GM15510 (cell line): ENCODE measurements around the gene LHFPL4.

ENCODE experiments used
- POLR2A ChIP-seq: IDR thresholded peaks from 3 replicates; pipeline ENCODE4 v1.6.1; 2011; ENCODE audit warnings: borderline replicate concordance; ENCODE audit not compliant: insufficient read length; ENCODE audit errors: extremely low read depth

LHFPL4 gene

DNA sequence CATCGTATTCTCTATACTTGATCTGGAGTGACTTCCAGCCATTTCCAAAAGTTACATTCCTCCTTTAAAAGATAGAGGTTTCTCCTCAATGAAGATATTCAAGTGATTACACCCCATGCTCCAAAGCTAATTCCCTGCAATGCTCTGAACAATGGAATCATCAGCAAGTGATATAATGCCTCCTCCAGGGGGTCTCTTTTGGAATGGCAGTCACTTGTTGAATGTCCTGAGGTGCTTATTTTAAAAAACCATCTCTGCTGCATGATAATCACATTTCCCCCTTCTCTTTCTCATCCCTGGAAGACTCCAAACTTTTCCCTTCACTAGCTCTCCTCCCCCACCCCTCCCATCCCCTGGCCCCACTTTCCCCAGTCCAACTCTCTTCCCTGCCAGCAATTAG is 2.6 kb downstream of the LHFPL4 start:
- TF ChIP-seq POLR2A, result no peak

DNA sequence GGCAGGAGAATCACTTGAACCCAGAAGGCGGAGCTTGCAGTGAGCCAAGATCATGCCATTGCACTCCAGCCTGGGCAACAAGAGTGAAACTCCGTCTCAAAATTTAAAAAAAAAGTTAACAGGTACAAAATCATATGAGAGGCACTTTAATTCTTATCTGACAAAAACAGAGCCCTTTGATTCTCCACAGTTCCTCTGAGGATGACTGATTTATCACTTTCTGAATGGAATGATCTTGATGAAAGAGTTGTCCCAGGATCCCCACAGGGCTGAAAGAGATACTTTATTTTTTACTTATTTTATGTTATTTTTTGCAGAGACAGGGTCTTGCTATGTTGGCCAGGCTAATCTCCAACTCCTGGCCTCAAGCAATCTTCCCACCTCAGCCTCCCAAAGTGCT is 4.0 kb downstream of the LHFPL4 start:
- no peak for TF ChIP-seq POLR2A

DNA sequence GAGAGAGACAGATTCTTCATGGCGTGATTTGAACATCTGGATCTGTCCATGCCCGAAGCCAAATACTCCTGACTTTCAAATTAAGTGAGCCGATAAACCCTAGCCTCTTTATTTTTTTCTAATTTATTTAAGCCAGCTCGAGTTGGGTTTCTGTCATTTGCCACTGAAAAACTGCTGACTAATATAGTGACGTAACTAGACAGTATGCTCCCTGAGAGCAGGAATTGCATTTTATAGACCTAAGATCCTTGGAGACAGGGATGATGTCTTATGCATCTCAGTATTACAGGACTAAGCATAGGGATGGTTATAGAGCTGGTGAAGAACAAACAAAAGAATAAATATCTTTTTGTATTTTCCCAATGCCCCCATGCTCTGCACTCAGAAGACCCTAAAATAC is 4.6 kb downstream of the LHFPL4 start:
- TF ChIP-seq POLR2A, result no peak

DNA sequence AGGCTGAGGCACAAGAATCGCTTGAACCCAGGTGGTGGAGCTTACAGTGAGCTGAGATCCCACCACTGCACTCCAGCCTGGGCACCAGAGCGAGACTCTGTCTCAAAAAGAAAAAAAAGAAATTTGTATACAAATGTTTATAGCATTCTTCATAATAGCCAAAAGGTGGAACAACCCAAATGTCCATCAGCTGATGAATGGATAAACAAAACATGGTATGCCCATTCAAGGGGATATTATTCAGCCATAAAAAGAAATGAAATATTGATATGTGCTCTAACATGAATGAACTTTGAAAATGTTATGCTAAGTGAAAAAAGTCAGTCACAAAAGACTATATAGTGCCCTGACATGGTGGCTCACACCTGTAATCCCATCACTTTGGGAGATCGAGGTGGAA is 11.4 kb downstream of the LHFPL4 start:
- no peak for TF ChIP-seq POLR2A

DNA sequence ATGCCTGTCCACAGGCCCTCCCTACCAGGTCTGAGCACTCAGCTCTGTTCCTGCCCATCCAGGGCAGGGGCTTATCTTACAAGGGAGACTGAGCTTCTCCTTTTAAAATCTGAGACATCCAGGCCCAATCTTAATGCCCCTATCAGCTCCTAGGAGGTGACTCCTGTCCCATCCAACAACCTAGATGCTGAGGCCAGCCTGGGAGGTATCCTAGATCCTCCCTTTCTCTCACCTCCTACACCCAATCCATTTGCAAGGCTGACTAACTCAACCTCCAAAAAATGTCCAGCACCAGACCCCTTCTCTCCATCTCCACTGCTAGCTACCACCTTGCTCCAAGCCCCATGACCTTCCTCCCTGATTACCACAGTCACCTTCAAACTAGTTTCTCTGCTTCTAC is 17.4 kb downstream of the LHFPL4 start:
- TF ChIP-seq POLR2A, result no peak

DNA sequence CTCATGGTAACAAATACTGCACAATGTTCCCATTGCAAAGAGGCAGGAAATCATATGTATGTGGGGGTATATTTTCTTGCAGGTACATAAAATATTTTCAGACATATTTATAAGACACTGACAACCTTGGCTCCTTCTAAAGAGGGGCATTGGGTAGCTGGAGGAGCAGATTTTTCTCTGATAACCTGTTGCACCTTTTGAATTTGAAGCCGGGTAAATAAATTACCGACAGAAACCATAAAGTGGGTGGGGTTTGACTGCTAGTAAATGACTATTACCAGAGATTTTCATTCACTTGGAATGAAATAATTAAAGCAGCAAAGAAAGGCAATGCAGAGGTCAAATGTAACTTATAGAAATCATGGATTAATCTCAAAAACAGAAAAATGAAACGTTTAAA is 19.2 kb downstream of the LHFPL4 start:
- no peak for TF ChIP-seq POLR2A

DNA sequence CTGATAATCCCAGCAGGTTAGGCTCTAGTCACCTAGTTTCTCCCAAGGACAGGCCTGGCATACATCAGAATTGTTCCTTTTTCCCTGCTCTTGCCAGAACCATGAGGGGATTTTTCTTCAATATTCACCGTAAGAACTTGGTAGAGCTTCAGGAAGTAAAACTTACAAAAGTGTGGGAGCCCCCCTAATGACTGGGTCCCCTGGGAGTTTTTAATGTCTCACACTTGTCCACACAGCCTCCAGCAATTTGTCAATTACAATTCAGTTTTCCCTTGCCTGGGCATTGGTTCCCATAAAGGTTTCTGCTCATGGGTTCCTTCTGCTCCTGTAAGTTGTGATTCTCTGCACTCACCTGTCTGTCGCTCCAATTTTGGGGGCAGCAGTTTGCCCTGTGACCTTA is 28.5 kb downstream of the LHFPL4 start:
- no peak for TF ChIP-seq POLR2A

DNA sequence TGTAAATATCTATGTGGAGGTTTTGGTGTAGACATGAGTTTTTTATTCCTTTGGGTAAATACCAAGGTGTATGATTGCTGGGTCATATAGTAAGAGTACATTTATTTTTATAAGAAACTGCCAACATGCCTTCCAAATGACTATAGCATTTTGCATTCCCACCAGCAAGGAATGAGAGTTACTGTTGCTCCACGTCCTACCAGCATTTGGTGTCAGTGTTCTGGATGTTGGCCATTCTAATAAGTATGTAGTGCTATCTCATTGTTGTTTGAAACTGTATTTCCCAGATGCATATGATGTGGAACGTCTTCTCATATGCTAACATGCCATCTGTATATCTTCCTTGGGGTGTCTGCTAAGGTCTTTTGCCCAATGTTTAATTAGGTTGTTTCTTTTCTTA is 38.7 kb downstream of the LHFPL4 start:
- TF ChIP-seq POLR2A, result no peak

DNA sequence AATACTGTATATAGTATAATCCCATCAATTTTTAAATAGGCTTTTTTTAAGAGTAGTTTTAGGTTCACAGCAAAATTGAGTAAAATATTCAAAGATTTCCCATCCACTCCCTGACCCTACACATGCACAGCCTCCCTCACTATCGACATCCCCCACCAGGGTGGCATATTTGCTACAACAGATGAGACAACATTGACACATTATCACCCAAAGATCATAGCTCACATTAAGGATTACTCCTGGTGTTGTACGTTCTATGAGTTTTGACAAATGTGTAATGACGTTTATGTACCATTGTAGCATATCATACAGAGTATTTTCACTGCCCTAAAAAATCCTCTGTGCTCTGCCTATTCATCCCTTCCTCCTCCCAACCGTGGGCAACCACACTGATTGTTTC is 39.3 kb downstream of the LHFPL4 start:
- TF ChIP-seq POLR2A, result no peak

DNA sequence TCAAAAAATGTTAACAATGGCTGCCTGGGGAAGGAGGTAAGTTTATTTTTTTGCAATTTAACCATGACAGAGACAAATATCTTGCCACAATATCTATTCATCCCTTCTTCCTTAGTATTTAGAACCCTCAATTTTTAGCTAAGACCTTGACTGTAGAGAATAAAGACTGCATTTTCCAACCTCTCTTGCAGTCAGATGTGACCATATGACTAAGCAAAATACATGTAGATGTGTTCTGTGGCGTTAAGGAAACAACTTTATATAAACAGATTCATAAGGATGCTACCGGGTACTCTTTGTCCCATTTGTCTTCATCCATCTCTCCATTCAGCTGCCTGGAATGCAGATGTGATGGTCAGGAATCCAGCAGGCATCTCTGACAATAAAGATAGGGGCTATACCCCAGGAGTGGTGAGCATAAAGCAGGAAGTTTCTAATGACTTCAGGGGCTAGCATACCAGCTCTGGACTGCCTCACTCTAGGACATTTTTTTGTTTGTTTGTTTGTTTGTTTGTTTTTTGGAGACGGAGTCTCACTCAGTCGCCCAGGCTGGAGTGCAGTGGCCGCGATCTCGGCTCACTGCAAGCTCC is 41.1 kb downstream of the LHFPL4 start:
- no peak for TF ChIP-seq POLR2A

DNA sequence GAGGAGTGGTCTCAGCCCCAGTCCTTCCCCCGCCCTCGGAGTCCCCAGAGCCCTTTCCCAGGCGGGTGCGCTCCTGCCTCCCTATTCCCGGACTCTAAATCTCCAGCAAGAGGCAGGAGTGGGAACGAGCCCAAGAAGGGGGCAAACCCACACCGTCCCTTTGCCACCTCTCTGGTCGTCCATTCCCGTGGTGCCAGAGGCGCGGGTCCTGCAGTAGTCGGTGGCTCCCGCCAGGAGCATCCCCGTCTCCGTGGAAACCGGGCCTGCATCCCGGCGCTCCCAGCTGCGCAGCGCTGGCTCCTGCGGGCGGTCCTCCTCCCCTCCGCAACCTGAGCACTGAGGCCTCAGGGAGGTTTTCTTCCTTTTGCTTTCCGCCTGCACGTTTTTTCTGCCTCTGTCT is 44.8 kb downstream of the LHFPL4 start:
- no peak for TF ChIP-seq POLR2A

DNA sequence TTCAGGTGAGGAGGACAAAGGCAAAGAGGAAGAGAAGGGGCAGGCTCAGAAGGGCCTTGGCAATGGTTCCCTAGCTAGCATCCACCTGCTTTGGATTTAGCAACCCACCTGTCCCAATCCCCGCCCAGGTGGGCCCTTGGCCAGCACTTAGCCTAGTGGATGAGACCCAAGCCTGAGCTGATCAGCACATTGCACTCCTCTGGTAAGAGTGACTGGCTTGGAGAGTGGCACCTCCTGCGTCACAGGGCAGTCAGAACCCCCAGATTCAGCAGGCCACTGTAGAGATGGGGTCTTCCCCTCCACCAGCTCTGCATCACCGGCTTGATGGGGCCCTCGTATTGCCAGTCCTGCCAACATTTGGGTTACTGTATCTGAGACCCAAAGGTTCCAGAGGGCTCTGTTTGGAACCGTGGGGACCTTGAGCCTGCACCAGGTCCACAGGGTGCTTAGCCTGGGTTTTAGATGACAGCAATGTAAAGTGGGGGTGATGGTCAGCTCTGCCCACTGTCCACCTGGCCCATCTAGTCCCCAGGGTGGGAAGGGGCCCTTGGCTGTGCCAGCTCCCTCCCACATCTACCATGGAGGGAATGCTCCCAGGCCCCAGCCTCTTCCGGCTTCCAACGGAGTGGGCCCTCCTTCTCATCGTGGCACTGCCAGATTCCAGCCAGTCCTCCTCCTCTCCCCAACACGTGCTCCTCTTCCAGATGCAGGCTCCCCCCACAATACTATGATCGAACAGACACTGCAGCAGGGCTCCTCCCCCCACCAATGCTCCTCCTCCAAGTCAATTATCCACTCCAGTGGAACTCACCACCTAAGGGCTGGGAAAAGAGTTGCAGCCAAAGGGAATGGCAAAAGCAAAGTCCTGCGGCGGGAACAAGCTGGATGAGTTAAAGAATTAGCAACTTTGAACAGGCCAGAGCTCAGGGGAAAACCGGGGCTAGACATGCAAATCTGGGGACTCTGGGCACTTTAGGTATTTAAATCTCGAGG is 45.7 kb downstream of the LHFPL4 start:
- no peak for TF ChIP-seq POLR2A

DNA sequence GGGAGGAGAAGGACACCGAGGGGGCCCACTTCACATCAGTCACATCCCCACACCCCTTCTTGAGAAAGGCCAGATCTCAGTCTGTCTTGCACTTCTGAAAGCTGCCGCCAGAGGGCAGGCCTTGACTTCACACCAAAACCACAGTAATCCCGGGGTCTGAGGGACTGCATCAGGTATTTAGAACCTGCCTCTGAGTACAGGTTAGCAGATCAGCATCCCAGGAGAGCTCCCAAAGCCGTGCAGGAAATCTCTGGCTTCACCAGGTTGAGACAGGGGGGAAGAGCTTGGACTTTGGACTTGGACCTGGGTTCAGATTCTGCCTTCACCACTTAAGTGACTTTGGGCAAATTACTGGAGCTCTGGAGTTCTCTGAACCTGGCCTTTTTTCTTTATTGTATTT is 50.3 kb downstream of the LHFPL4 start:
- TF ChIP-seq POLR2A, result no peak

DNA sequence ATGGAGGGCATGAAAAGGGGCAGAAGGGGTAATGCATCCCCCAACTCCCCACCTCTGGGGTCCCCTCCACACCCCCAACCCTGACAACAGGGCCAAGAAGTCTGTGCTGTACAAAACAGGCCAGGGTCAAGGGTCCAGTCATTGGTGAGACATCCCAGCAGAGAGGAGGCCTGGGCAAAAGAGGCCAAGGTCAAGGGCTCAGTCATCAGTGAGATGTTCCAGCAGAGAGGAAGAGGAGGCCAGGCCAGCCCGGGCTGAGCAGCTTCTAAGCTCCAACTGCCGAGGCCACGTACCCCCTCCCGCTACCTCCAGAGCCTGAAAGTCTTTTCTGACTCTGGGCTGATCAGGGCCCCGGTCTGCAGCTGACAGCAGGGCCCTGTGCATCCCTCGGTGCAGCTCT is 52.4 kb downstream of the LHFPL4 start:
- no peak for TF ChIP-seq POLR2A

DNA sequence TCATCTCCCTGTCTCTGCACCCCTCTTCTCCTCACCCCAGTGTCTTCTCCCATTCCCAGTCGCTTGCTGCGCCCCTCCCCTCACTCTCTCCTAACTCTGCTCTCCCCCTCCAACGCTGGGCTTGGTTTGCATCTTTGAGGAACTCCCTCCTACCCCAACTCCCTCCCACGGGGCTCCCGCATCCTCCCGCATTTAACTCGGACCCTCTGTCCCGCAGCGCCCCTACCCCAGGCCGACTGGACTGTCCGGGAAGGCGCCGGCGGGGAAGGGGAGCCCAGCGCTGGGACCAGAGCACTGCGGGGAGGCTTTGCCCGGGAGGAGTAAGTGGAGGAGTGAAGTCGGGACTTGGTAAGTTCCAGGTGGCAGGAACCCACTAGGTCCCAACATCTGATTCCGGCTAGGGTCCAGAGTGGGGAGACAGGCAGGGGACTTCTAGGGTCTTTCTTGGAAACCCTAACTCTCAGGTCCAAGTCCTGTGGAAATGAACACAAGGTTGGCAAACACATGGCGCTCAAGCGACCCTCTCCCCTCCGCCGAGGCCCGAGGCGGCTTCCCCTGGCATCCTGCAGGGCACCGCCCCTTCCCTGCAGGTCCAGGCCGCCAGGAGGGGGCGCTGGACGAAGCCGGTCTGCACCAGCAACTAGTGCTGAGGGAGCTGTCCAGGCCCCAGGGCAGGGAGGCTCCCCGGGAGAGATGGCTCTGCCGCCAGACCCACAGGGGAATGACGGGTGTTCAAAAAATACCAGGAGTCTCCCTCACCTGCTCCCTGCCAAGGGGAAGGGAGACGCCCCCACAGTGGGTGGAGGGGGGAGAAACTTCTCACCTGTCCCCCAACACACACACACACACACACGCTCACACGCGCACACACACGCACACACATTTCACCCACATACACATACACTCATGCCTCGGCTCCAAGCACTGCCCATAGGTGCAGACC is 53.2 kb downstream of the LHFPL4 start:
- TF ChIP-seq POLR2A, result no peak
